Prostate gland (tissue), 2 donors: ENCODE data around the gene DNAH10.

Experiments used
- POLR2AphosphoS5 ChIP-seq: sonication (generic); formaldehyde crosslinking; IDR thresholded peaks from one replicate; pipeline ENCODE4 v1.6.1; 2017; ENCODE audit warnings: antibody characterized with exemption
- TF ChIP-seq, protein P1 (sequence below), 4 experiments: fragments of 200-600 bp in 2 of 4; fragments of 450-650 bp in 2 of 4; sonication (generic) in 2 of 4; IDR thresholded peaks; 1 replicate in 3 of 4; 2 replicates in 1 of 4; pipeline ENCODE4 v1.5.1; 2016 to 2019; ENCODE audit warnings: antibody characterized with exemption in 4 of 4, mild to moderate bottlenecking in 2 of 4, moderate library complexity in 2 of 4

DNA sequence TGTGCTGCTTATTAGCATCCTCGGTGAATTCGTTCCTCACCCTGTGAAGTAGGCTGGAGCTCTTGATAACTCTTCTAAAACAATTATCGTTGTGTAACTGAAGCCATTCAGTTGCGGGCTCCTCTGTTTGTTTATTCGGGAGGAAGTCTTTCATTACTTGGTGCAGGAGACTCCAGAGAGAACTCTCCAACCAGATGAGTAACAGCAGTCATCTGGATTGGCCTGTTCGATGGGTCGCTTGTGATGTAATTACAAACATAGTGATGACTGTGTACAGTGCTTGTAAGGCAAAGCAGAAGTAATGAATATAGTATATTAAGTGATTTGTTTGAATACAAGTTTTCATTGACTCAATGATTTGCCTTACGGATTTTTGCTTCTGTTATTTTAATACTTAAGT lies 39.1 kb upstream of the DNAH10 start:
- TF ChIP-seq, protein P1, sequence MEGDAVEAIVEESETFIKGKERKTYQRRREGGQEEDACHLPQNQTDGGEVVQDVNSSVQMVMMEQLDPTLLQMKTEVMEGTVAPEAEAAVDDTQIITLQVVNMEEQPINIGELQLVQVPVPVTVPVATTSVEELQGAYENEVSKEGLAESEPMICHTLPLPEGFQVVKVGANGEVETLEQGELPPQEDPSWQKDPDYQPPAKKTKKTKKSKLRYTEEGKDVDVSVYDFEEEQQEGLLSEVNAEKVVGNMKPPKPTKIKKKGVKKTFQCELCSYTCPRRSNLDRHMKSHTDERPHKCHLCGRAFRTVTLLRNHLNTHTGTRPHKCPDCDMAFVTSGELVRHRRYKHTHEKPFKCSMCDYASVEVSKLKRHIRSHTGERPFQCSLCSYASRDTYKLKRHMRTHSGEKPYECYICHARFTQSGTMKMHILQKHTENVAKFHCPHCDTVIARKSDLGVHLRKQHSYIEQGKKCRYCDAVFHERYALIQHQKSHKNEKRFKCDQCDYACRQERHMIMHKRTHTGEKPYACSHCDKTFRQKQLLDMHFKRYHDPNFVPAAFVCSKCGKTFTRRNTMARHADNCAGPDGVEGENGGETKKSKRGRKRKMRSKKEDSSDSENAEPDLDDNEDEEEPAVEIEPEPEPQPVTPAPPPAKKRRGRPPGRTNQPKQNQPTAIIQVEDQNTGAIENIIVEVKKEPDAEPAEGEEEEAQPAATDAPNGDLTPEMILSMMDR (IDR thresholded peaks at IDR 0.05) = no peak
- no peak for TF ChIP-seq POLR2AphosphoS5
